GM10266 (cell line): ENCODE data around the gene PDE1A.
"Not testable (repeated sequence)": the region's sequence is repeated elsewhere in the genome, so short reads cannot be mapped to it uniquely, and the experiment has no call there.

ENCODE experiments used
- DNase-seq: peaks from one replicate; pipeline ENCODE4 v3.0.0; 2012; ENCODE audit errors: extremely low spot score
- CTCF ChIP-seq: IDR thresholded peaks from 2 replicates; pipeline ENCODE4 v1.5.1; 2012; ENCODE audit warnings: mild to moderate bottlenecking, low read depth; ENCODE audit not compliant: control insufficient read depth, insufficient read depth; ENCODE audit errors: missing control alignments

Gene PDE1A

GRCh38 chr2:182298456-182298855 is 128.4 kb downstream of the PDE1A start:
- TF ChIP-seq CTCF: no peak
- DNase-seq: no peak

GRCh38 chr2:182291296-182291695 is 135.5 kb downstream of the PDE1A start:
- no peak for TF ChIP-seq CTCF
- no peak for DNase-seq

GRCh38 chr2:182283512-182283911 is 143.3 kb downstream of the PDE1A start:
- no peak for DNase-seq
- no peak for TF ChIP-seq CTCF

- DNase-seq: no peak
- no peak for TF ChIP-seq CTCF
Observed at GRCh38 chr2:182281276-182281675, 145.6 kb downstream of the PDE1A start.

GRCh38 chr2:182280118-182280517 is 146.7 kb downstream of the PDE1A start:
- no peak for DNase-seq
- no peak for TF ChIP-seq CTCF

GRCh38 chr2:182276662-182277061 is 150.2 kb downstream of the PDE1A start:
- DNase-seq: not testable (repeated sequence)

GRCh38 chr2:182267971-182268370 is 158.9 kb downstream of the PDE1A start:
- TF ChIP-seq CTCF: no peak
- no peak for DNase-seq

GRCh38 chr2:182266909-182267308 is 159.9 kb downstream of the PDE1A start:
- TF ChIP-seq CTCF: no peak
- no peak for DNase-seq
